Ammon's horn (tissue), 1 donor: ENCODE measurements around the gene SLC29A3.
A peak's percentile ranks its signal among the peaks of the same experiment; 100 is the strongest.

ENCODE experiments used
- DNase-seq: peaks from one replicate; pipeline ENCODE4 v3.0.0-alpha.2; 2016; ENCODE audit warnings: low spot score

The SLC29A3 gene

GRCh38 chr10:71392791-71393781, 74.0 kb downstream of the SLC29A3 start:
- no peak for DNase-seq

- DNase-seq, result no peak
Measured at GRCh38 chr10:71393841-71394475, 74.9 kb downstream of the SLC29A3 start.

- DNase-seq, result no peak
Measured at GRCh38 chr10:71394926-71395562, 76.0 kb downstream of the SLC29A3 start.

- DNase-seq, result no peak
Measured at GRCh38 chr10:71395621-71396020, 76.6 kb downstream of the SLC29A3 start.

- DNase-seq, result peak; percentile 58
Measured at GRCh38 chr10:71396084-71396710, 77.1 kb downstream of the SLC29A3 start.

- peak; percentile 37 for DNase-seq
Measured at GRCh38 chr10:71396711-71397295, 77.7 kb downstream of the SLC29A3 start, which contains the start of gene CDH23. TSS of gene CDH23 (plus strand) at chr10:71396920. CDS start at chr10:71439832, 42,912 bp downstream.

- no peak for DNase-seq
Measured at GRCh38 chr10:71397296-71398212, 78.5 kb downstream of the SLC29A3 start.

GRCh38 chr10:71398976-71399375, 79.9 kb downstream of the SLC29A3 start:
- DNase-seq, result no peak

GRCh38 chr10:71399946-71400345, 80.9 kb downstream of the SLC29A3 start:
- DNase-seq, result no peak

GRCh38 chr10:71401056-71401455, 82.0 kb downstream of the SLC29A3 start:
- no peak for DNase-seq

GRCh38 chr10:71402005-71402404, 82.9 kb downstream of the SLC29A3 start:
- no peak for DNase-seq

- no peak for DNase-seq
Measured at GRCh38 chr10:71404503-71405295, 85.6 kb downstream of the SLC29A3 start.

GRCh38 chr10:71406878-71407277, 87.8 kb downstream of the SLC29A3 start:
- no peak for DNase-seq

GRCh38 chr10:71408436-71409225, 89.6 kb downstream of the SLC29A3 start:
- no peak for DNase-seq

GRCh38 chr10:71409516-71410104, 90.6 kb downstream of the SLC29A3 start:
- no peak for DNase-seq
